Astrocyte of the spinal cord (primary cell): ENCODE measurements around the gene GALNTL6.

ENCODE experiments used
- DNase-seq: peaks from one replicate; pipeline ENCODE4 v3.0.0; 2011; ENCODE audit warnings: low read depth, low spot score
- H3K4me3 ChIP-seq: 2 replicates; pipeline ENCODE4 v1.5.1; 2011; ENCODE audit warnings: low read depth, mild to moderate bottlenecking, low read length, moderate library complexity
- in situ Hi-C: cut with HindIII; loops from 2 replicates; pipeline ENCODE4 v1.10.0; 2017; ENCODE audit warnings: low sequenced_read_pairs
- TF ChIP-seq, protein P1 (sequence below): IDR thresholded peaks from 2 replicates; pipeline ENCODE4 v1.5.1; 2012; ENCODE audit warnings: low read depth, mild to moderate bottlenecking, low read length, inconsistent platforms

GALNTL6 gene

DNA sequence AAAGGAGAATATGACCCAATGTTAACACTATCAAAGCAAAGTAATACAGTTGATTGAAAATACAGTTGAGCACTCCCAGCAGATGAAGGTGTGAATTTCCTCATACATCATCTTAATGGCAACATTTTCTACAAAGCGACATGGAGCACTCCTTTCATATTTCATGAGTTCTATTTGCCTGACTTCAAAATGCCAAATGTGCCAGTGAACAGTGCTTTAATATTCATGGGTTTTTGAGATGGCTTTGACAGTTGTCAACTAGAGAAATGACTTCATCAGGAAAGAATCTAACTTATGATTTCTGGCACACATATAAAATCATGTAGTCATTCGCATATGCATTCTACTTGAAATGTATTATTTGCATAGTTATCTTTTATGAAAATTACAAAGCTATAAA, 222.4 kb downstream of the GALNTL6 start:
- no peak overlapping the region for H3K4me3 ChIP-seq
- TF ChIP-seq, protein P1, sequence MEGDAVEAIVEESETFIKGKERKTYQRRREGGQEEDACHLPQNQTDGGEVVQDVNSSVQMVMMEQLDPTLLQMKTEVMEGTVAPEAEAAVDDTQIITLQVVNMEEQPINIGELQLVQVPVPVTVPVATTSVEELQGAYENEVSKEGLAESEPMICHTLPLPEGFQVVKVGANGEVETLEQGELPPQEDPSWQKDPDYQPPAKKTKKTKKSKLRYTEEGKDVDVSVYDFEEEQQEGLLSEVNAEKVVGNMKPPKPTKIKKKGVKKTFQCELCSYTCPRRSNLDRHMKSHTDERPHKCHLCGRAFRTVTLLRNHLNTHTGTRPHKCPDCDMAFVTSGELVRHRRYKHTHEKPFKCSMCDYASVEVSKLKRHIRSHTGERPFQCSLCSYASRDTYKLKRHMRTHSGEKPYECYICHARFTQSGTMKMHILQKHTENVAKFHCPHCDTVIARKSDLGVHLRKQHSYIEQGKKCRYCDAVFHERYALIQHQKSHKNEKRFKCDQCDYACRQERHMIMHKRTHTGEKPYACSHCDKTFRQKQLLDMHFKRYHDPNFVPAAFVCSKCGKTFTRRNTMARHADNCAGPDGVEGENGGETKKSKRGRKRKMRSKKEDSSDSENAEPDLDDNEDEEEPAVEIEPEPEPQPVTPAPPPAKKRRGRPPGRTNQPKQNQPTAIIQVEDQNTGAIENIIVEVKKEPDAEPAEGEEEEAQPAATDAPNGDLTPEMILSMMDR = no peak
- in situ Hi-C loops = no loop called here
- no peak for DNase-seq

DNA sequence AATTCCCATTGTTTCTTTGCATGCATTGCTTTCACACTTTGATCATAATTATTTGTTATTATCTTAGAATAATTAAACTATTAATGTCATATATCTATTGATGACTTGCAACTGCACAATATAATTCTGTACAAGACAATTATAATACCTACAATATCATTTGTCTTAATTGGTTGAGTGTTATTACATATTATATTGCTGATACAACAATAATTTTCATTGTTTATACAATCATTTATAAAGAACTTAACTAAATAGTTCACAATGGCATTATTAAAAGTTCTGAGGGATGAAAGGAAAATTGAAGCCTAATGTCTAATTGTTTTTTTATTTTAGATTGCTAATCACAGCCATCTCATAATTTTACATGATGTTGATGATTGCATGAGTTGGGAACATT, 227.6 kb downstream of the GALNTL6 start:
- H3K4me3 ChIP-seq = no peak overlapping the region
- in situ Hi-C loops = no loop called here
- no peak for DNase-seq
- TF ChIP-seq, protein P1 = no peak

DNA sequence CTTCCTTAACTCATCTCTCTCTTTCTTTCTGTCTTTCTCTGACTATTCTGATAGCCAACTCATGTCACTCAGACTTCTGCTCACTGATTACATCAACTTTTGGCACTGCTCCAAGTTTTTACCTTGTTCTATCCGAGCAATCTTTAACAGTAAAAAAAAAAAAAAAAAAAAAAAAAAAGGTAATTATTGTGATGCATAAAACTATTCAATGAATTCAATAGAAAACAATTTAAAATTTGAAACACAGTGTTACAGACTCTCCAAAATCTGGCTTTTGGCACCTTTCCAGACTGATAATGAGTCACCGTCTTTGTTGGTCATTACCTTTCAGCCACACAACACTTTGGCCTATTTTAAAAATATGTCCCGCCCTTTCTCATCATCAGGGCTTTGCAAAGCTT, 229.5 kb downstream of the GALNTL6 start:
- no peak overlapping the region for H3K4me3 ChIP-seq
- no peak for DNase-seq
- in situ Hi-C loops = no loop called here
- TF ChIP-seq, protein P1 = no peak

DNA sequence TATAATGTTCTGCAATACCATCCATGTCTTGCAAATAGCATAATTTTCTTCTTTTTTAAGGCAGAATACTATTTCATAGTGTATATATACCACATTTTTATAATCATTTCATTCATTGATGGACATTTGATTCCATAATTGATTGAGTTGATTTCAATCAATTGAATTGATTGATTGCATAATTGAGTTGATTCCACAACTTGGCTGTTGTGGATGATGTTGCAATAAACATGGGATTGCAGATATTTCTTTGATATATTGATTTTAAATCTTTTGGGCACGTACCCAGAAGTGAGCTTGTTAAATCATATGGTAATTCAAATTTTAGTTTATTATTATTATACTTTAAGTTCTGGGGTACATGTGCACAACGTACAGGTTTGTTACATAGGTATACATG, 232.8 kb downstream of the GALNTL6 start:
- in situ Hi-C loops = no loop called here
- no peak for DNase-seq
- TF ChIP-seq, protein P1 = no peak
- no peak overlapping the region for H3K4me3 ChIP-seq

DNA sequence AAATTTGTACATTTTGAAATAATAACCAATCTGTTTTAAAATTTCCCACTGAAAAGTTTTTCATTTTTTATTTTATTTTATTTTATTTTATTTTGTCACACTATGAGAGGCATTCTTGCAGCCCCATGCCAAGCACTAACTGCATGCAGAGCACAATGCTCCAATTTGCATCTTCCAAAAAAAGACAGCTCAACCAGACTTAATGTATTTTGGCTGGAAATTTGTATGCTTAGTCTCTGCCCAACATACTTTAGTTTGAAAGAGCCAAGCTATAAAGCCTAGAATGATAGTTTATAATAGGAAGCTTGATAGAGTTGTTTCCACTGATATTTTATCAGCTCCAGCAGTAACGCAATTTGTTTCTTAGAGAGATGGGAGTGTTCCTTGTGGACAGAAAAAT, 235.5 kb downstream of the GALNTL6 start:
- in situ Hi-C loops = no loop called here
- TF ChIP-seq, protein P1 = no peak
- no peak overlapping the region for H3K4me3 ChIP-seq
- no peak for DNase-seq

DNA sequence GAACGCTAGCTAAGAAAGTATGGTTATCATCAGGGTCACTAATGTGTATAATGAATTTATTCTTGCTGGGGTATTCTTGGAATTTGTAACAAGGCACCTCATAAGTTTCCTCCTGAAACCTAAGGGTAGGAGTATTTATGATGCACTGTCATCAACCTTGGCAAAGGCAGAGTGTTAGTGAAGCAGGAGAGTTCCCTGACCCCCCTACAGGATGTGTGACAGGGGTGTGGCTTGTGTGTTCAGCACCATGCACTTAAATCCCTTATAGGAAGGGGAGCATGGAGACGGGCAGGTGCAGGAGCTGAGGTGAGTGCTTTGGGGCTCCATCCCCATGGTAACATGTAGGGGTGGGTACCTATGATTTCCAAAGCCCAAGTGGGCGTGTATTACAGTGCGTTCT, 237.7 kb downstream of the GALNTL6 start:
- in situ Hi-C loops = no loop called here
- DNase-seq = no peak
- TF ChIP-seq, protein P1 = no peak

DNA sequence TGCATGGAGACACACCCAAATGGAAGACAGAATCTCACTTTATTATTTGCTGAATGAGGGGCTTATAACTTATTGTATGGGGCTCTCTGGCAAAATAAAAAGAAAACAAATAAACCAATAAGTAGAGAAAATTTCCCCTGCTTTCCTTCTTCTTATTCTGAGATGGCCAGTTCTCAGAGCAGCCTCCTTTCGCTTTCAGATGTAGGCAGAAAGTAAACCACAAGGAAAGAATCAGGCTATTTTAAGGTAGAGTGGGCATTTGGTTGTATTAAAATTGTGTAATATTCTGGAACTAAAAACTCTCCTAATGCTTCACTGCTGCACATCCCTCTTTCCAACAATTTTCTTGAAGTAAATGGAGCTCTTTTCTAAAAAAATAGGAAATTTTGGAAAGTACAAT, 241.8 kb downstream of the GALNTL6 start:
- no peak overlapping the region for H3K4me3 ChIP-seq
- in situ Hi-C loops = no loop called here
- TF ChIP-seq, protein P1 = no peak
- no peak for DNase-seq

More for the DNA sequence above, 237.7 kb downstream of the GALNTL6 start:
- no peak overlapping the region for H3K4me3 ChIP-seq
